Measurements from ENCODE around the gene ARHGAP19.

The ARHGAP19 gene

GRCh38 chr10:97228130-97228774, 64.2 kb downstream of the ARHGAP19 start:
- DNase-seq, result no peak

- no peak for DNase-seq
These were observed 66.0 kb downstream of the ARHGAP19 start for GRCh38 chr10:97226398-97226797.

- DNase-seq, result peak; percentile 4
These were observed 67.7 kb downstream of the ARHGAP19 start for GRCh38 chr10:97224483-97225435.

GRCh38 chr10:97222326-97222961, 70.0 kb downstream of the ARHGAP19 start:
- DNase-seq, result no peak

GRCh38 chr10:97220355-97220754, 72.1 kb downstream of the ARHGAP19 start:
- DNase-seq, result no peak

GRCh38 chr10:97217299-97217698, 75.1 kb downstream of the ARHGAP19 start:
- no peak for DNase-seq

GRCh38 chr10:97215619-97216260, 76.7 kb downstream of the ARHGAP19 start:
- DNase-seq, result no peak

- DNase-seq, result no peak
These were observed 79.0 kb downstream of the ARHGAP19 start for GRCh38 chr10:97213431-97213830.

- DNase-seq, result no peak
These were observed 81.2 kb downstream of the ARHGAP19 start for GRCh38 chr10:97211229-97211628.

- DNase-seq, result peak; percentile 53
These were observed 81.9 kb downstream of the ARHGAP19 start for GRCh38 chr10:97210543-97210960.

GRCh38 chr10:97207756-97208346, 84.6 kb downstream of the ARHGAP19 start:
- no peak for DNase-seq

GRCh38 chr10:97207131-97207530, 85.3 kb downstream of the ARHGAP19 start:
- DNase-seq, result no peak

GRCh38 chr10:97204826-97205679, 87.4 kb downstream of the ARHGAP19 start:
- DNase-seq, result no peak

GRCh38 chr10:97203220-97203619, 89.2 kb downstream of the ARHGAP19 start:
- DNase-seq, result no peak

- no peak for DNase-seq
These were observed 91.8 kb downstream of the ARHGAP19 start for GRCh38 chr10:97200616-97201015.

GRCh38 chr10:97199152-97199551, 93.3 kb downstream of the ARHGAP19 start:
- DNase-seq, result no peak

GRCh38 chr10:97197030-97197500, 95.4 kb downstream of the ARHGAP19 start:
- DNase-seq, result no peak

- DNase-seq, result peak; percentile 28
These were observed 96.0 kb downstream of the ARHGAP19 start for GRCh38 chr10:97196223-97197029.

GRCh38 chr10:97195706-97196222, 96.7 kb downstream of the ARHGAP19 start:
- DNase-seq, result no peak

GRCh38 chr10:97192952-97193435, 99.4 kb downstream of the ARHGAP19 start:
- no peak for DNase-seq

Data from KG1 (cell line).